CD14-positive monocyte (primary cell): Measurements from ENCODE around the gene MFSD8. TPM values are rescaled to one million over a fixed set of nuclear protein-coding genes. Genes with fewer than 3 reads are reported as not detected.
A peak's percentile ranks its signal among the peaks of the same experiment; 100 is the strongest.
"Not testable (repeated sequence)": the region's sequence is repeated elsewhere in the genome, so short reads cannot be mapped to it uniquely, and the experiment has no call there.

Experiments
- DNase-seq, 3 donors: peaks; one replicate each; pipeline ENCODE4 v3.0.0-alpha.2; 2011 to 2022
- H2AFZ ChIP-seq: 2 replicates; pipeline ENCODE4 v1.6.0; 2012; ENCODE audit warnings: mild to moderate bottlenecking, low read depth, low read length, inconsistent platforms; ENCODE audit not compliant: insufficient read depth, poor library complexity, severe bottlenecking
- H3K27ac ChIP-seq, 2 donors: 1 replicate in 1 of 2; 2 replicates in 1 of 2; pipeline ENCODE4 v1.5.1; 2012 to 2013; ENCODE audit warnings: low read length in 2 of 2, control low read depth in 1 of 2, inconsistent platforms in 1 of 2, low read depth in 1 of 2, mild to moderate bottlenecking in 1 of 2
- H3K27me3 ChIP-seq, 2 donors: one replicate each; pipeline versions ENCODE4 v1.6.0 to v1.6.1; 2011 to 2013; ENCODE audit warnings: low read length in 2 of 2; ENCODE audit not compliant: control insufficient read depth in 2 of 2, insufficient read depth in 2 of 2
- H3K36me3 ChIP-seq, 2 donors: replicated peaks in 1 of 2; 1 replicate in 1 of 2; 2 replicates in 1 of 2; pipeline versions ENCODE4 v1.5.1 to v1.6.1; 2012 to 2013; ENCODE audit warnings: low read length in 2 of 2, control low read depth in 1 of 2, inconsistent platforms in 1 of 2, mild to moderate bottlenecking in 1 of 2; ENCODE audit not compliant: insufficient read depth in 2 of 2, control insufficient read depth in 1 of 2
- H3K4me1 ChIP-seq, 2 donors: 1 replicate in 1 of 2; 2 replicates in 1 of 2; pipeline versions ENCODE4 v1.5.1 to v1.6.1; 2012 to 2013; ENCODE audit warnings: low read length in 2 of 2, control low read depth in 1 of 2, inconsistent platforms in 1 of 2, mild to moderate bottlenecking in 1 of 2, moderate library complexity in 1 of 2; ENCODE audit not compliant: insufficient read depth in 2 of 2, control insufficient read depth in 1 of 2
- H3K4me2 ChIP-seq: replicated peaks from 2 replicates; pipeline ENCODE3; 2012; ENCODE audit warnings: low read length, moderate library complexity, mild to moderate bottlenecking; ENCODE audit not compliant: poor library complexity, severe bottlenecking; ENCODE audit errors: extremely low read depth
- H3K4me3 ChIP-seq, 3 experiments: fragments of 200-600 bp in 1 of 3; sonication (generic) in 1 of 3; replicated peaks in 1 of 3; 1 replicate in 2 of 3; 2 replicates in 1 of 3; pipeline ENCODE4 v1.5.1; 2011 to 2013; ENCODE audit warnings: low read length in 3 of 3, mild to moderate bottlenecking in 3 of 3, control low read depth in 2 of 3, low read depth in 2 of 3, inconsistent platforms in 1 of 3, moderate library complexity in 1 of 3
- H3K79me2 ChIP-seq: 2 replicates; pipeline ENCODE4 v1.6.0; 2012; ENCODE audit warnings: mild to moderate bottlenecking, control low read depth, inconsistent platforms, low read length, moderate library complexity; ENCODE audit not compliant: insufficient read depth
- H3K9ac ChIP-seq: 2 replicates; pipeline ENCODE4 v1.6.0; 2017; ENCODE audit warnings: low read length, mild to moderate bottlenecking; ENCODE audit not compliant: insufficient read depth, poor library complexity, severe bottlenecking
- H3K9me3 ChIP-seq, 2 donors: replicated peaks in 1 of 2; 1 replicate in 1 of 2; 2 replicates in 1 of 2; pipeline versions ENCODE4 v1.5.1 to v1.6.1; 2012 to 2013; ENCODE audit warnings: low read length in 2 of 2, control low read depth in 1 of 2; ENCODE audit not compliant: control insufficient read depth in 1 of 2, insufficient read depth in 1 of 2
- H4K20me1 ChIP-seq: 2 replicates; pipeline ENCODE4 v1.6.0; 2012; ENCODE audit warnings: mild to moderate bottlenecking, low read length, control low read depth, moderate library complexity; ENCODE audit not compliant: insufficient read depth
- H3K27ac Mint-ChIP-seq, 7 donors: one replicate each; pipeline ENCODE4 v1.8.0; 2020; ENCODE audit warnings: mild to moderate bottlenecking in 7 of 7, mixed read lengths in 7 of 7, moderate library complexity in 6 of 7, inconsistent platforms in 2 of 7
- H3K27me3 Mint-ChIP-seq, 3 donors: one replicate each; pipeline ENCODE4 v1.8.0; 2021 to 2022; ENCODE audit warnings: low read depth in 3 of 3, mild to moderate bottlenecking in 3 of 3, mixed read lengths in 3 of 3, moderate library complexity in 3 of 3, inconsistent platforms in 1 of 3
- H3K36me3 Mint-ChIP-seq, 2 donors: one replicate each; pipeline ENCODE4 v1.8.0; 2020; ENCODE audit warnings: mixed read lengths in 2 of 2, inconsistent platforms in 1 of 2, mild to moderate bottlenecking in 1 of 2
- H3K4me1 Mint-ChIP-seq: one replicate; pipeline ENCODE4 v1.8.0; 2020; ENCODE audit warnings: mild to moderate bottlenecking, mixed read lengths
- H3K4me3 Mint-ChIP-seq, 2 donors: one replicate each; pipeline ENCODE4 v1.8.0; 2020; ENCODE audit warnings: mild to moderate bottlenecking in 2 of 2, mixed read lengths in 2 of 2, moderate library complexity in 1 of 2
- H3K9me3 Mint-ChIP-seq, 7 donors: one replicate each; pipeline ENCODE4 v1.8.0; 2020 to 2022; ENCODE audit warnings: mixed read lengths in 7 of 7, mild to moderate bottlenecking in 6 of 7, moderate library complexity in 6 of 7, inconsistent platforms in 2 of 7
- CTCF ChIP-seq: fragments of 200-600 bp; IDR thresholded peaks from one replicate; pipeline ENCODE4 v1.8.0; 2022; ENCODE audit warnings: antibody characterized with exemption, mild to moderate bottlenecking
- WGBS: methylation state at CpG from one replicate; pipeline ENCODE4 v1.1.5; 2013; ENCODE audit warnings: missing lambda C conversion rate; ENCODE audit not compliant: insufficient coverage; 5-methylcytosine and 5-hydroxymethylcytosine counted together
- intact Hi-C, 2 donors: fragments of 100-400 bp; cut with micrococcal nuclease; formaldehyde crosslinking; loops; one replicate each; pipeline versions ENCODE4 v1.15.0 to v1.15.1; 2023
- polyA plus RNA-seq, 3 donors: library from polyadenylated mRNA; depleted of rRNA in 1 of 3; unstranded in 2 of 3; stranded (reverse) in 1 of 3; fragments of 300-500 nt in 2 of 3; fragments of >200 nt in 1 of 3; fragmentation: Illumina TruSeq in 2 of 3; gene quantifications; 1 replicate in 2 of 3; 2 replicates in 1 of 3; pipeline ENCODE4 v1.2.3, GENCODE V29; 2012 to 2021

The MFSD8 gene
- polyA plus RNA-seq, 3 donors = 7.0 to 15.8 (median 14.2) TPM

GRCh38 chr4:128006592-128006991 is 41.6 kb upstream of the MFSD8 start:
- H3K27me3 ChIP-seq = no peaks in the 10 kb centered on the region
- H4K20me1 ChIP-seq = no peaks in the 10 kb centered on the region
- no peaks in the 10 kb centered on the region for H3K4me1 ChIP-seq
- H3K27ac ChIP-seq = no peak overlapping the region
- H3K9ac ChIP-seq = no peak overlapping the region
- H3K4me3 ChIP-seq = no peak overlapping the region
- H3K36me3 ChIP-seq = peaks cover 10 to 33% of the 10 kb centered on the region in 2 donors
- H3K9me3 ChIP-seq = no peaks in the 10 kb centered on the region
- H2AFZ ChIP-seq = no peak overlapping the region
- H3K27me3 Mint-ChIP-seq = no peaks in the 10 kb centered on the region
- H3K36me3 Mint-ChIP-seq = peaks cover 24 to 54% of the 10 kb centered on the region in 2 donors
- H3K27ac Mint-ChIP-seq = no peak overlapping the region
- intact Hi-C loops = no loop called here
- TF ChIP-seq CTCF = no peak
- WGBS = no CpG with 5 or more reads among the region's 5 CpGs
- H3K4me1 Mint-ChIP-seq = peaks cover 3% of the 10 kb centered on the region
- no peaks in the 10 kb centered on the region for H3K79me2 ChIP-seq
- DNase-seq = no peak
- no peak overlapping the region for H3K4me3 Mint-ChIP-seq
- H3K9me3 Mint-ChIP-seq = peaks cover 0 to 2% (median 0%) of the 10 kb centered on the region in 7 donors
- H3K4me2 ChIP-seq = no peak overlapping the region

- Mint-ChIP-seq H3K9me3 (peaks cover 6 to 22% (median 14%) of the 10 kb centered on the region in 7 donors), H3K27me3 (peaks cover 0 to 2% (median 0%) of the 10 kb centered on the region in 3 donors), H3K36me3 (peaks cover 23 to 51% of the 10 kb centered on the region in 2 donors), H3K4me1 (peaks cover 25% of the 10 kb centered on the region), H3K4me3 (no peak overlapping the region), H3K27ac (peak overlapping the region; percentile 7 to 94 (median 63))
- H3K4me3 ChIP-seq = no peak overlapping the region
- no peak overlapping the region for H2AFZ ChIP-seq
- peak overlapping the region in 1 of 2 donors; percentile 33 for H3K27ac ChIP-seq
- H3K9me3 ChIP-seq = peaks cover 7 to 10% of the 10 kb centered on the region in 2 donors
- peaks cover 0 to 23% of the 10 kb centered on the region in 2 donors for H3K36me3 ChIP-seq
- intact Hi-C loops = no loop called here
- no peak overlapping the region for H3K9ac ChIP-seq
- H3K79me2 ChIP-seq = no peaks in the 10 kb centered on the region
- TF ChIP-seq CTCF = peak; percentile 51
- DNase-seq = peak; percentile 15 to 52 (median 40)
- no peaks in the 10 kb centered on the region for H3K27me3 ChIP-seq
- no peaks in the 10 kb centered on the region for H4K20me1 ChIP-seq
- peaks cover 7 to 18% of the 10 kb centered on the region in 2 donors for H3K4me1 ChIP-seq
- H3K4me2 ChIP-seq = no peak overlapping the region
- WGBS = no CpG with 5 or more reads among the region's 8 CpGs
These were observed 32.8 kb upstream of the MFSD8 start for GRCh38 chr4:127997534-127998388.

- H3K27ac Mint-ChIP-seq = peak overlapping the region in 2 of 7 donors; percentile 10 to 58
These were observed 31.5 kb upstream of the MFSD8 start for GRCh38 chr4:127996521-127996920.

More at GRCh38 chr4:127996521-127996920, 31.5 kb upstream of the MFSD8 start:
- Histone ChIP-seq H3K9me3 (peaks cover 7 to 10% of the 10 kb centered on the region in 2 donors), H3K4me1 (peaks cover 10 to 20% of the 10 kb centered on the region in 2 donors), H3K36me3 (peaks cover 0 to 30% of the 10 kb centered on the region in 2 donors)
- Mint-ChIP-seq H3K9me3 (peaks cover 6 to 22% (median 14%) of the 10 kb centered on the region in 7 donors), H3K4me1 (peaks cover 30% of the 10 kb centered on the region), H3K36me3 (peaks cover 19 to 43% of the 10 kb centered on the region in 2 donors)
- H2AFZ ChIP-seq, H3K9ac ChIP-seq, intact Hi-C loops, H4K20me1 ChIP-seq, DNase-seq, H3K27me3 Mint-ChIP-seq, H3K4me2 ChIP-seq, H3K27ac ChIP-seq, H3K4me3 ChIP-seq, H3K79me2 ChIP-seq, H3K27me3 ChIP-seq, H3K4me3 Mint-ChIP-seq: not testable (repeated sequence)
- WGBS = 100% methylated on average over 5 of the region's 6 CpGs
